Measurements from ENCODE around the gene IFT43. TPM values are rescaled to one million over a fixed set of nuclear protein-coding genes. Genes with fewer than 3 reads are reported as not detected.

The IFT43 gene
- total RNA-seq, 4 donors from 2014 or later = 16.2 to 31.4 (median 26.1) TPM

- TF ChIP-seq POLR2A (IDR thresholded peaks at IDR 0.05) (no peak), EP300 (IDR thresholded peaks at IDR 0.05) (no peak), CTCF (IDR thresholded peaks at IDR 0.05) (no peak)
- Histone ChIP-seq H3K27me3 (no peaks in the 10 kb centered on the region), H3K36me3 (peaks cover 0 to 18% (median 0%) of the 10 kb centered on the region in 3 donors), H3K4me3 (no peak overlapping the region), H3K9me3 (no peaks in the 10 kb centered on the region), H3K4me1 (peaks cover 0 to 9% (median 0%) of the 10 kb centered on the region in 4 donors), H3K27ac (no peak overlapping the region)
- no peak for DNase-seq (ENCODE audit: low spot score in 2 of 2)
- 68% methylated on average over 8 of the region's 8 CpGs for WGBS, 2 donors
These were observed 102.8 kb downstream of the IFT43 start for GRCh38 chr14:76088326-76088725.

GRCh38 chr14:76088771-76089571 is 103.4 kb downstream of the IFT43 start:
- Histone ChIP-seq H3K4me1 (peaks cover 0 to 9% (median 0%) of the 10 kb centered on the region in 4 donors), H3K27me3 (no peaks in the 10 kb centered on the region), H3K27ac (no peak overlapping the region), H3K9me3 (no peaks in the 10 kb centered on the region), H3K36me3 (peaks cover 0 to 12% (median 0%) of the 10 kb centered on the region in 3 donors), H3K4me3 (no peak overlapping the region)
- WGBS, 2 donors = 46 to 53% methylated on average over 13 to 16 of the region's 16 CpGs
- no peak for DNase-seq (ENCODE audit: low spot score in 2 of 2)
- no peak for TF ChIP-seq CTCF (IDR thresholded peaks at IDR 0.05)
- no peak for TF ChIP-seq POLR2A (IDR thresholded peaks at IDR 0.05)
- no peak for TF ChIP-seq EP300 (IDR thresholded peaks at IDR 0.05)

GRCh38 chr14:76089575-76089974 is 104.0 kb downstream of the IFT43 start:
- 53 to 69% methylated on average over 6 of the region's 6 CpGs for WGBS, 2 donors
- Histone ChIP-seq H3K4me1 (peaks cover 0 to 9% (median 0%) of the 10 kb centered on the region in 4 donors), H3K36me3 (peaks cover 0 to 11% (median 0%) of the 10 kb centered on the region in 3 donors), H3K9me3 (no peaks in the 10 kb centered on the region), H3K27ac (no peak overlapping the region), H3K27me3 (no peaks in the 10 kb centered on the region), H3K4me3 (no peak overlapping the region)
- no peak for DNase-seq (ENCODE audit: low spot score in 2 of 2)
- TF ChIP-seq EP300 (IDR thresholded peaks at IDR 0.05) = no peak
- no peak for TF ChIP-seq POLR2A (IDR thresholded peaks at IDR 0.05)
- no peak for TF ChIP-seq CTCF (IDR thresholded peaks at IDR 0.05)

GRCh38 chr14:76090616-76091391 is 105.2 kb downstream of the IFT43 start:
- Histone ChIP-seq H3K27me3 (no peaks in the 10 kb centered on the region), H3K27ac (no peak overlapping the region), H3K4me3 (no peak overlapping the region), H3K36me3 (peaks cover 0 to under 1% (median 0%) of the 10 kb centered on the region in 3 donors), H3K4me1 (peaks cover 0 to 9% (median 0%) of the 10 kb centered on the region in 4 donors), H3K9me3 (no peaks in the 10 kb centered on the region)
- no peak for TF ChIP-seq POLR2A (IDR thresholded peaks at IDR 0.05)
- TF ChIP-seq CTCF (IDR thresholded peaks at IDR 0.05) = peak in 1 of 5 experiments; percentile 33
- 48 to 56% methylated on average over 16 of the region's 16 CpGs for WGBS, 2 donors
- DNase-seq (ENCODE audit: low spot score in 2 of 2) = peak; percentile 21 to 26

GRCh38 chr14:76093077-76093476 is 107.5 kb downstream of the IFT43 start:
- TF ChIP-seq EP300 (IDR thresholded peaks at IDR 0.05) (no peak), POLR2A (IDR thresholded peaks at IDR 0.05) (no peak), CTCF (IDR thresholded peaks at IDR 0.05) (no peak)
- 78 to 80% methylated on average over 2 of the region's 2 CpGs for WGBS, 2 donors
- no peak overlapping the region for H3K4me3 ChIP-seq
- H3K36me3 ChIP-seq = no peaks in the 10 kb centered on the region
- H3K27ac ChIP-seq = no peak overlapping the region
- DNase-seq (ENCODE audit: low spot score in 2 of 2) = no peak
- no peaks in the 10 kb centered on the region for H3K27me3 ChIP-seq
- H3K9me3 ChIP-seq = no peaks in the 10 kb centered on the region
- H3K4me1 ChIP-seq = peaks cover 0 to 9% (median 0%) of the 10 kb centered on the region in 4 donors
